Transverse colon (tissue), 4 donors: ENCODE results near the gene TRAPPC2L. TPM values are rescaled to one million over a fixed set of nuclear protein-coding genes. Genes with fewer than 3 reads are reported as not detected.

Experiments
- DNase-seq: peaks from one replicate; pipeline ENCODE4 v3.0.0-alpha.2; 2019
- H3K27ac ChIP-seq, 4 donors: fragments of 200-600 bp; sonication (generic); 2 replicates each; pipeline ENCODE4 v1.5.1; 2016 to 2018; ENCODE audit warnings: inconsistent platforms in 4 of 4
- H3K27me3 ChIP-seq: fragments of 200-600 bp; sonication (generic); 2 replicates; pipeline ENCODE4 v1.5.1; 2017; ENCODE audit warnings: inconsistent platforms
- H3K36me3 ChIP-seq, 4 donors: fragments of 200-600 bp; sonication (generic); 2 replicates each; pipeline ENCODE4 v1.5.1; 2017 to 2019; ENCODE audit warnings: inconsistent platforms in 4 of 4
- H3K4me1 ChIP-seq, 4 donors: fragments of 200-600 bp; sonication (generic); 2 replicates each; pipeline ENCODE4 v1.5.1; 2017 to 2020; ENCODE audit warnings: inconsistent platforms in 4 of 4
- H3K4me3 ChIP-seq, 4 donors: fragments of 200-600 bp; sonication (generic); 1 replicate in 1 of 4; 2 replicates in 3 of 4; pipeline versions ENCODE4 v1.5.1 to v1.6.1; 2017 to 2019; ENCODE audit warnings: inconsistent platforms in 4 of 4
- H3K9me3 ChIP-seq, 2 donors: fragments of 200-600 bp; sonication (generic); 2 replicates each; pipeline ENCODE4 v1.5.1; 2017 to 2019; ENCODE audit warnings: inconsistent platforms in 2 of 2
- EP300 ChIP-seq: sonication (generic); formaldehyde crosslinking; IDR thresholded peaks from one replicate; pipeline ENCODE4 v1.6.1; 2017; ENCODE audit warnings: antibody characterized with exemption, low read depth
- POLR2A ChIP-seq: fragments of 450-650 bp; IDR thresholded peaks from one replicate; pipeline ENCODE4 v1.6.1; 2016; ENCODE audit warnings: antibody characterized with exemption, mild to moderate bottlenecking, moderate library complexity
- POLR2AphosphoS5 ChIP-seq, 3 donors: sonication (generic); formaldehyde crosslinking; IDR thresholded peaks; one replicate each; pipeline ENCODE4 v1.6.1; 2016; ENCODE audit warnings: antibody characterized with exemption in 3 of 3
- WGBS, 2 donors: methylation state at CpG; one replicate each; pipeline ENCODE4 v1.1.5; 2018; ENCODE audit warnings: low coverage in 1 of 2; 5-methylcytosine and 5-hydroxymethylcytosine counted together
- in situ Hi-C, 4 donors: fragments of 200-750 bp; cut with MboI; loops; one replicate each; pipeline versions ENCODE4 v1.15.0 to v1.15.1; 2017; ENCODE audit warnings: low sequenced_read_pairs in 3 of 4, low pct_ligation_motif_present in 1 of 4, low pct_unique_long_range_greater_than_20kb in 1 of 4
- intact Hi-C: fragments of 100-400 bp; cut with DNase I; formaldehyde crosslinking; loops from one replicate; pipeline ENCODE4 v1.15.1; 2023; ENCODE audit warnings: low total_unique reads
- total RNA-seq, 4 donors: library from RNA; depleted of rRNA; stranded (reverse); fragments of >200 nt; gene quantifications; one replicate each; pipeline ENCODE4 v1.1.0, GENCODE V29; 2016
- TF ChIP-seq, protein P1 (sequence below), 5 experiments: fragments of 200-600 bp in 3 of 5; fragments of 450-650 bp in 2 of 5; sonication (generic) in 3 of 5; IDR thresholded peaks; 1 replicate in 2 of 5; 2 replicates in 3 of 5; pipeline ENCODE4 v1.5.1; 2016 to 2017; ENCODE audit warnings: antibody characterized with exemption in 5 of 5, inconsistent platforms in 3 of 5, mild to moderate bottlenecking in 2 of 5, moderate library complexity in 1 of 5

The TRAPPC2L gene
- total RNA-seq, 4 donors from 2014 or later, result 9.8 to 34.4 (median 19.7) TPM

DNA sequence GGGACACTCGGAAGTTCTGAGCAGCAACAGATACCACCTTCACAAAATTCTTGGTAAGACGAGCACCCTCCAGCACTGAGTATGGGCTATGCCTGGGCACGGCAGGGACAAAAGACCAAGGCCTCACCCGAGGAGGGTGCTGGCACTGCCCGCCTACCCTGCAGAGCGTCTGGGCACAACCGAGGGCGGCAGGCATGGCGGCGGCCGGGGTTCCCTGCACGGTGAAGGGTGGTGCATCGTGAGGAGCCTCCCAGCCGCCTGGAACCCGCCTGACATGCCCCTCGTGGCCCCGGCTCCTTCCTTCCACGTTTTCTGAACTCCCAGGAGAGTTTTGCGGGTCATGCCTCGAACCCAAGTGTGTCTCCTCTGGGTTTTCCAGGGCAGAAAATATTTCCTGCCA, 19.1 kb upstream of the TRAPPC2L start:
- WGBS, 2 donors, result 91 to 100% methylated on average over 1 to 20 of the region's 20 CpGs
- TF ChIP-seq, protein P1, sequence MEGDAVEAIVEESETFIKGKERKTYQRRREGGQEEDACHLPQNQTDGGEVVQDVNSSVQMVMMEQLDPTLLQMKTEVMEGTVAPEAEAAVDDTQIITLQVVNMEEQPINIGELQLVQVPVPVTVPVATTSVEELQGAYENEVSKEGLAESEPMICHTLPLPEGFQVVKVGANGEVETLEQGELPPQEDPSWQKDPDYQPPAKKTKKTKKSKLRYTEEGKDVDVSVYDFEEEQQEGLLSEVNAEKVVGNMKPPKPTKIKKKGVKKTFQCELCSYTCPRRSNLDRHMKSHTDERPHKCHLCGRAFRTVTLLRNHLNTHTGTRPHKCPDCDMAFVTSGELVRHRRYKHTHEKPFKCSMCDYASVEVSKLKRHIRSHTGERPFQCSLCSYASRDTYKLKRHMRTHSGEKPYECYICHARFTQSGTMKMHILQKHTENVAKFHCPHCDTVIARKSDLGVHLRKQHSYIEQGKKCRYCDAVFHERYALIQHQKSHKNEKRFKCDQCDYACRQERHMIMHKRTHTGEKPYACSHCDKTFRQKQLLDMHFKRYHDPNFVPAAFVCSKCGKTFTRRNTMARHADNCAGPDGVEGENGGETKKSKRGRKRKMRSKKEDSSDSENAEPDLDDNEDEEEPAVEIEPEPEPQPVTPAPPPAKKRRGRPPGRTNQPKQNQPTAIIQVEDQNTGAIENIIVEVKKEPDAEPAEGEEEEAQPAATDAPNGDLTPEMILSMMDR (IDR thresholded peaks at IDR 0.05), result no peak
- TF ChIP-seq EP300, result no peak
- no peak for TF ChIP-seq POLR2A
- TF ChIP-seq POLR2AphosphoS5 (IDR thresholded peaks at IDR 0.05), result no peak
- DNase-seq, result no peak
- H3K9me3 ChIP-seq, result no peaks in the 10 kb centered on the region
- intact Hi-C loops (no loop called here), in situ Hi-C loops (no loop called here)
- H3K27ac ChIP-seq, result no peak overlapping the region
- H3K4me3 ChIP-seq, result no peak overlapping the region
- H3K36me3 ChIP-seq, result peaks cover 0 to 13% (median 4%) of the 10 kb centered on the region in 4 donors
- H3K27me3 ChIP-seq, result no peaks in the 10 kb centered on the region
- no peaks in the 10 kb centered on the region for H3K4me1 ChIP-seq

DNA sequence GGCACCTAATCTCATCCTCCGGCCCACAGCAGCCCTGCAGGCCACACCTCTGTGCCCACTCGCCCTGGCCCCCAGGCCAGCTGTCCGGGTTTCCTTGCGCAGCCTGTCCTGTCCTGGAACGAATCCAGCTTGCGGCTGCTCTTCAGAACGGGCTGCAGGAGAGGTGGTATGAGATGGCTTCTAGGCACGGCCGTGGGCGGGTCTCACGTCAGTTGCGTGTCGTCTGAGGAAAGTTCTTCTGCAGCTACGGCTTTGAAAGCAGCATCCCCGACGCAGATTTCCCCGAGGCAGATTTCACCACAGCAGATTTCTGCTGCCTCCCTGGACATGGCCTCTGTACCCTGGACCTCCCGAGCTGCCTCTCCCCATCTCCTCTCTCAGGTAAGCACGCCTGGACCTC, 18.4 kb upstream of the TRAPPC2L start:
- TF ChIP-seq, protein P1 (IDR thresholded peaks at IDR 0.05), result no peak
- TF ChIP-seq POLR2AphosphoS5 (IDR thresholded peaks at IDR 0.05) (no peak), EP300 (no peak)
- no peak overlapping the region for H3K27ac ChIP-seq
- in situ Hi-C loops, result no loop called here
- no peaks in the 10 kb centered on the region for H3K9me3 ChIP-seq
- H3K27me3 ChIP-seq, result no peaks in the 10 kb centered on the region
- intact Hi-C loops, result no loop called here
- peaks cover 0 to 13% (median 4%) of the 10 kb centered on the region in 4 donors for H3K36me3 ChIP-seq
- H3K4me3 ChIP-seq, result no peak overlapping the region
- WGBS, 2 donors, result 88% methylated on average over 19 of the region's 19 CpGs; no CpG with 5 or more reads in 1 of the 2 donors
- H3K4me1 ChIP-seq, result no peaks in the 10 kb centered on the region
- DNase-seq, result no peak

DNA sequence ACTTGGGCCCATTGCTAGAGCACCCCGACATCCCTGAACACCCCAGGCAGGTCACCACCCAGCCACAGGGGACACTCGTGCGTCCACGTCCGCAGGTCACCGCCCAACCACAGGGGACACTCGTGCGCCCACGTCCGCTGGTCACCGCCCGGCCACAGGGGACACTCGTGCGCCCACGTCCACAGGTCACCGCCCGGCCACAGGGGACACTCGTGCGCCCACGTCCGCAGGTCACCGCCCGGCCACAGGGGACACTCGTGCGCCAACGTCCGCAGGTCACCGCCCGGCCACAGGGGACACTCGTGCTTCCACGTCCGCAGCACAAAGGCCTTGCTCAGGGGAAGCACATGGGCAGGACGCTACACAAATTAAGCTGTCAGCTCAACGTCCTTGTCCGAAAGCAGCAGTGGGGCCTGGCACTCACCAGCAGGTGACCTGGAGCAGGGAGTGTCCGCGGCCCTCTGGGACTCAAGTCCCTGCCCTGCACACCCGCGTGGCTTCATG, 17.8 kb upstream of the TRAPPC2L start:
- no peaks in the 10 kb centered on the region for H3K27me3 ChIP-seq
- H3K9me3 ChIP-seq, result no peaks in the 10 kb centered on the region
- H3K36me3 ChIP-seq, result peaks cover 0 to 13% (median 4%) of the 10 kb centered on the region in 4 donors
- no peak overlapping the region for H3K4me3 ChIP-seq
- no peak for DNase-seq
- H3K4me1 ChIP-seq, result no peaks in the 10 kb centered on the region
- no peak overlapping the region for H3K27ac ChIP-seq
- WGBS, 2 donors, result 89% methylated on average over 25 of the region's 39 CpGs; no CpG with 5 or more reads in 1 of the 2 donors
- intact Hi-C loops (no loop called here), in situ Hi-C loops (no loop called here)
- no peak for TF ChIP-seq POLR2AphosphoS5 (IDR thresholded peaks at IDR 0.05)
- no peak for TF ChIP-seq EP300
- TF ChIP-seq, protein P1 (IDR thresholded peaks at IDR 0.05), result no peak

DNA sequence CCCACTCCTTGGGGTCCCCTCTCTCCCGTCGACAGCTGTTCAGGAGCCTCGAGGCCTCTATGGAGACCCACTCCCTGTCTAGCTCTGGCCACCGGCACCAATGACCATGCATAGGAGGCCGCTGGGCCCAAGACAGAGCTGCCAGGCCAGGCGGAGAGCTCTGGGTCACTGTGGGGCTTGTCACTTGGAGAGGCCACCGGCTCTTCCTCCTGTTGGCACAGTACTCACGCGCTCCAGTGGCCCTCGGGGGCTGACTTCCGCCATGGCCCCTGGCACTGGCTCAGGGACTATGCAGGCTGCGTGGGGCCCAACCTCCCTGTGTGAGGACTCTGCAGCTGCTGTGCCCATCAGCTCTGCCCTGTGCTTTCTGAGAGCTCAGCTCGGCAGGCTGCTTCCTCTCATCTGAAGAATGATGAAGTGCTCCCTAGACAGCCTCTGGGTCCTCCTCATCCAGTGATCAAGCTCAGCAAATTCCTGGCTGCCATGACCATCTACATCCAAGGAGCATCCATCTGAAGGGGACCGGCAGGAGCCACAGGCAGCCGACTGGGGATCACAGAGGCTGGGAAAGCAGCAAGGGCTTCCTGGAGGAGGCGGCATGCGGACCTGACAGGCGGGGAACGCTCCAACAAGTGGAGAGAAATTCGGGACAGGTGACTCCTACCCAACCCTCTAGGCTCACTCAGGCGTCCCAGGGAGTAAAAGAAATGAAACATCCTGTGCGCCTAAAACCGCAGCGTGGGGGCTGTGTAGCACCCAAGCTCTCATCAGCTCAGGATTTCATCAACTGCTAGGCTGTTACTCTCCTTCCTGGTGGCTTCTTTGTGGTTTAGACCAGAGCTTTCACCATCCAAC, 17.0 kb upstream of the TRAPPC2L start:
- peaks cover 0 to 13% (median 4%) of the 10 kb centered on the region in 4 donors for H3K36me3 ChIP-seq
- TF ChIP-seq POLR2A (no peak), EP300 (no peak), POLR2AphosphoS5 (IDR thresholded peaks at IDR 0.05) (no peak)
- TF ChIP-seq, protein P1 (IDR thresholded peaks at IDR 0.05), result no peak
- no peak overlapping the region for H3K27ac ChIP-seq
- H3K27me3 ChIP-seq, result no peaks in the 10 kb centered on the region
- H3K9me3 ChIP-seq, result no peaks in the 10 kb centered on the region
- DNase-seq, result no peak
- H3K4me3 ChIP-seq, result no peak overlapping the region
- intact Hi-C loops, result no loop called here
- WGBS, 2 donors, result 92 to 100% methylated on average over 1 to 24 of the region's 24 CpGs
- in situ Hi-C loops, result no loop called here
- no peaks in the 10 kb centered on the region for H3K4me1 ChIP-seq
